Glutamatergic neuron (in vitro differentiated cells): Measurements from ENCODE around the gene EPB41L5. TPM values are rescaled to one million over a fixed set of nuclear protein-coding genes. Genes with fewer than 3 reads are reported as not detected.

ENCODE experiments used
- DNase-seq: peaks from one replicate; pipeline ENCODE4 v3.0.0; 2022
- H3K27ac Mint-ChIP-seq: one replicate; pipeline ENCODE4 v1.8.0; 2020; ENCODE audit warnings: mild to moderate bottlenecking, mixed read lengths, inconsistent platforms; ENCODE audit not compliant: unreplicated experiment
- H3K27me3 Mint-ChIP-seq: one replicate; pipeline ENCODE4 v1.8.0; 2020; ENCODE audit warnings: mild to moderate bottlenecking, moderate library complexity, mixed read lengths, inconsistent platforms; ENCODE audit not compliant: unreplicated experiment
- H3K36me3 Mint-ChIP-seq: one replicate; pipeline ENCODE4 v1.8.0; 2020; ENCODE audit warnings: mild to moderate bottlenecking, mixed read lengths, inconsistent platforms; ENCODE audit not compliant: unreplicated experiment
- H3K4me1 Mint-ChIP-seq: one replicate; pipeline ENCODE4 v1.8.0; 2020; ENCODE audit warnings: mild to moderate bottlenecking, low read depth, mixed read lengths, inconsistent platforms; ENCODE audit not compliant: unreplicated experiment
- H3K4me3 Mint-ChIP-seq: one replicate; pipeline ENCODE4 v1.8.0; 2020; ENCODE audit warnings: mild to moderate bottlenecking, mixed read lengths, inconsistent platforms; ENCODE audit not compliant: unreplicated experiment
- H3K9me3 Mint-ChIP-seq: one replicate; pipeline ENCODE4 v1.8.0; 2020; ENCODE audit warnings: mild to moderate bottlenecking, moderate library complexity, mixed read lengths, inconsistent platforms; ENCODE audit not compliant: unreplicated experiment
- CTCF ChIP-seq: fragments of 200-600 bp; sonication (generic); IDR thresholded peaks from one replicate; pipeline ENCODE4 v1.5.0; 2021; ENCODE audit not compliant: partially characterized antibody, unreplicated experiment
- total RNA-seq: library from RNA; stranded (reverse); fragmentation: NEBNext Ultra II Directional; extraction: Animal tissue kit (Norgen Biotek cat#: 25700); gene quantifications from one replicate; pipeline ENCODE4 v1.2.1, GENCODE V29; 2021; ENCODE audit not compliant: unreplicated experiment

Gene EPB41L5
- total RNA-seq, 1 donor from 2014 or later = 71.7 TPM

DNA sequence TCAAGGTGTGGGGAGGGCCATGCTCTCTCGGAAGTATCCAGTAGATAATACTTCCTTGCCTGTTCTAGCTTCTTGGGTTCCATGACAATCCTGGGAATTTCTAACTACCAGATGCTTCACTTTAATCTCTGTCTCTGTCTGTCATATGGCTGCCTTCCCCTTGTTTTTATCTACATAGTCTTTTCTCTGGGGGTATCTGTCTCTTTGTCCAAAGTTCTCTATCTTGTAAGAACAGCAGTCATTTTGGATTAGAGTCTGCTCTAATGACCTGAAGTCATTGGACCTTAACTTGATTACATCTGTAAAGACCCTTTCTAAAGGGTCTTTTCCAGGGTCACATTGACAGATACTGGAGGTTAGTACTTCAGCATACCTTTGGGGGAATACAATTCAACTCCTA is 11.4 kb upstream of the EPB41L5 start:
- H3K36me3 Mint-ChIP-seq = no peaks in the 10 kb centered on the region
- no peaks in the 10 kb centered on the region for H3K4me1 Mint-ChIP-seq
- H3K27ac Mint-ChIP-seq = no peak overlapping the region
- no peak for DNase-seq
- peaks cover 8% of the 10 kb centered on the region for H3K9me3 Mint-ChIP-seq
- peaks cover 2% of the 10 kb centered on the region for H3K27me3 Mint-ChIP-seq
- TF ChIP-seq CTCF = no peak
- no peak overlapping the region for H3K4me3 Mint-ChIP-seq

DNA sequence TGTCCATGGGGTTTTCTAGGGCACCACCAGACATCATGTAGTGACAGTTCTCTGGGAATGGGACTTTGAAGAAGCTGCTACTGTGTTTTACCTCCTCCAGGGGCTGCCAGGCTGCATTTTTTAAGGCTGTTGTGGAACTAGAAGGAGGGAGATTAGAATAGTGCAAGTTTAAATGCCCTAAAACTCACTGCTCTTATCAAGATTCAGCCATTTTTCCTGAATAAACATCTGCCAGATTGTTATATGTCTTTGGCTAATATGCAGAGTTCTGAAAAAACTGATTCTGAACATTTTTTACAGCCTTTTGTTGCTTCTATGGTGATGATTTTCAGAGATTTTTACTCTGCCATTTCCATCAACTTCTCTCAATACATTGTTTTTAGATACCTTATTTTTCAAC is 8.6 kb upstream of the EPB41L5 start:
- Mint-ChIP-seq H3K36me3 (peaks cover 4% of the 10 kb centered on the region), H3K9me3 (peaks cover 2% of the 10 kb centered on the region), H3K4me3 (no peak overlapping the region), H3K27ac (no peak overlapping the region), H3K4me1 (no peaks in the 10 kb centered on the region), H3K27me3 (peaks cover 2% of the 10 kb centered on the region)
- no peak for DNase-seq
- TF ChIP-seq CTCF = no peak

DNA sequence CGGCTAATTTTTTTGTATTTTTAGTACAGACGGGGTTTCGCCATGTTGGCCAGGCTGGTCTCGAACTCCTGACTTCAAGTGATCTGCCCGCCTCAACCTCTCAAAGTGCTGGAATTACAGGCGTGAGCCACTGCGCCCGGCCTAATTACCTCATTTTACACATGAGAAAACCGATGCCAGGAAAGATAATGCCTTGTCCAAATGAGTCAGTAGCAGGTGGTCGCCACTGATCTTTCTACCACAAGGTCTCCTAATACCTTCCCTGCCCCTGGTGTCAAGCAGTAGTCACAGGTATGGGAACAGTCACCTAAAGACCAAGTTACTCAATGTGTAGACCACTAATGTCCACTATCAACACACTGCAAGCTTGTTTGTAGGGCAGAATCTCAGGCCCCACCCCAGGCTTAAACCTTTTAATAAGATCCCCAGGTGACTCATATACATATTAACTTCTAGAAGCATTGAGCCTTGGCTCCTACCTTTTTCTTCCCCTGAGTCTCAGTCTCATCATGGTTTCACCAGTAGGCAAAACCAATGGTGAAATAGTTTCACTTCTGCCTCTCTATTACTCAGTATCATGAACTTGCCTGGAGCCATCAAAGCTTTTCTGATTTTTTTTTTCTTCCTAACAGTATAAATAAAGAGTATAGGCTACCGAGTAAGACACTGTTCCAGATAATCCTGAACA is 6.9 kb upstream of the EPB41L5 start:
- Mint-ChIP-seq H3K9me3 (peaks cover 2% of the 10 kb centered on the region), H3K4me1 (no peaks in the 10 kb centered on the region), H3K36me3 (peaks cover 4% of the 10 kb centered on the region), H3K4me3 (no peak overlapping the region), H3K27ac (no peak overlapping the region), H3K27me3 (peaks cover 2% of the 10 kb centered on the region)
- no peak for TF ChIP-seq CTCF
- no peak for DNase-seq

- no peak for DNase-seq
- no peak for TF ChIP-seq CTCF
- no peaks in the 10 kb centered on the region for H3K9me3 Mint-ChIP-seq
- no peak overlapping the region for H3K27ac Mint-ChIP-seq
- H3K36me3 Mint-ChIP-seq = peaks cover 4% of the 10 kb centered on the region
- peaks cover 6% of the 10 kb centered on the region for H3K27me3 Mint-ChIP-seq
- H3K4me1 Mint-ChIP-seq = peaks cover 5% of the 10 kb centered on the region
- no peak overlapping the region for H3K4me3 Mint-ChIP-seq
Measured at GRCh38 chr2:120007851-120008250, 5.0 kb upstream of the EPB41L5 start.

GRCh38 chr2:120012363-120012762 is 514 bp upstream of the EPB41L5 start:
- Mint-ChIP-seq H3K27ac (peak overlapping the region; percentile 3), H3K9me3 (no peaks in the 10 kb centered on the region), H3K36me3 (peaks cover 4% of the 10 kb centered on the region), H3K4me3 (peak overlapping the region; percentile 84), H3K27me3 (peaks cover 6% of the 10 kb centered on the region), H3K4me1 (peaks cover 15% of the 10 kb centered on the region)
- DNase-seq = no peak
- no peak for TF ChIP-seq CTCF
